ENCODE data around the gene SDC3.

Gene SDC3

DNA sequence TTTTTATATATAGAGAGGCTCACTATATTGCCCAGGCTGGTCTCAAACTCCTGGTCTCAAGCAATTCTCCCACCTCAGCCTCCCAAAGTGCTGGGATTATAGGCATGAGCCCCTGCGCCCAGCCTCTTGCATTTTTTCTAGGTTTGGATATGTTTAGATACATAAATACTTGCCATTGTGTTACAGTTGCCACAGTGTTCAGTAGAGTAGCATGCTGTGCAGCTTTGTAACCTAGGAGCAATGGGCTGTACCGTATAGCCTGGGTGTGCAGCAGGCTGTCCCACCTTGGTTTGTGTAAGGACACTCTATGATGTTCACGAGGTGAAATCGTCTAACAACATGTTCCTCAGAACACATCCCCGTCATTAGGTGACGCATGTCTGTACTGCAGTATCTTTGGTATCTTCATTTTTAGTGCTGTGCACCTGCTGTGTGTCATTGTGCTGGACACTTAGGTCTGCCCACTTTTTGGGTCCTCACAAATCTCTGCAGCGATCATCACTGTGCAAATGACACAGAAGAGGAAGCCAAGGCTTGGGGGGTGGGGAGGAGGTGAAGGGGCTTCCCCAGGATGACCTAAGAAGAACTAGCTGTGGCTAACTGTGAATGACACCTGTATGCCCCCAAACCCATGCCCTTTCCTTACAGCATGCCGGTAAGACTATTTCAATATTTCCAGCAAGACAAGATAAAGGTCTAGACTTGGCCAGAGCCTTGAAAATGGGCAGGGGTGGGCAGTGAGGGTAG, 44.5 kb downstream of the SDC3 start:
- no peaks in the 10 kb centered on the region for H3K27me3 ChIP-seq (ENCODE audit: control insufficient read depth in 1 of 2, insufficient read depth in 2 of 2, low read length in 2 of 2)
- peaks cover 0 to 4% of the 10 kb centered on the region in 2 donors for H3K36me3 ChIP-seq (ENCODE audit: control insufficient read depth in 2 of 2, insufficient read depth in 2 of 2, low read length in 2 of 2)
- H3K4me3 ChIP-seq (ENCODE audit: low read length in 2 of 2) = no peak overlapping the region
- H3K4me1 ChIP-seq (ENCODE audit: control insufficient read depth, insufficient read depth, low read length) = no peaks in the 10 kb centered on the region
- H3K27ac ChIP-seq (ENCODE audit: low read length) = no peak overlapping the region
- H3K9ac ChIP-seq (ENCODE audit: low read length in 2 of 2) = no peak overlapping the region
- H3K9me3 ChIP-seq (ENCODE audit: control insufficient read depth in 2 of 2, low read length in 2 of 2) = no peaks in the 10 kb centered on the region

DNA sequence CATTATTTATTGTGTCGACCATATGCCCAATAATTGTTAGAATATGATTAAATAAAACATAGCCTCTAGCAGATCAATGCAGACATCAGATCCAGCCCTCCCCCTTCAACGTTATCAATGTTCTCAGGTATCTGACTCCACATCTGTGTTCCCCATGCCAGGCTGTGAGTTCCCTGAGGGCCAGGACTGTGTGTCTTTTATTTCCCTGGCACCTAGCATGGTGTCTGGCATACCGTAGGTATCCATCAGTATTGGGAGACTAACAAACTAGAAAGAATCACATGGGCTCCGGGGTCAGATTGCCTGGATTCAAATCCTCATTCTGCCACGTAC, 48.3 kb downstream of the SDC3 start:
- Histone ChIP-seq H3K36me3 (ENCODE audit: control insufficient read depth in 2 of 2, insufficient read depth in 2 of 2, low read length in 2 of 2) (no peaks in the 10 kb centered on the region), H3K9ac (ENCODE audit: low read length in 2 of 2) (no peak overlapping the region), H3K4me1 (ENCODE audit: control insufficient read depth, insufficient read depth, low read length) (peaks cover 20% of the 10 kb centered on the region), H3K27ac (ENCODE audit: low read length) (no peak overlapping the region), H3K4me3 (ENCODE audit: low read length in 2 of 2) (no peak overlapping the region), H3K9me3 (ENCODE audit: control insufficient read depth in 2 of 2, low read length in 2 of 2) (no peaks in the 10 kb centered on the region), H3K27me3 (ENCODE audit: control insufficient read depth in 1 of 2, insufficient read depth in 2 of 2, low read length in 2 of 2) (no peaks in the 10 kb centered on the region)

DNA sequence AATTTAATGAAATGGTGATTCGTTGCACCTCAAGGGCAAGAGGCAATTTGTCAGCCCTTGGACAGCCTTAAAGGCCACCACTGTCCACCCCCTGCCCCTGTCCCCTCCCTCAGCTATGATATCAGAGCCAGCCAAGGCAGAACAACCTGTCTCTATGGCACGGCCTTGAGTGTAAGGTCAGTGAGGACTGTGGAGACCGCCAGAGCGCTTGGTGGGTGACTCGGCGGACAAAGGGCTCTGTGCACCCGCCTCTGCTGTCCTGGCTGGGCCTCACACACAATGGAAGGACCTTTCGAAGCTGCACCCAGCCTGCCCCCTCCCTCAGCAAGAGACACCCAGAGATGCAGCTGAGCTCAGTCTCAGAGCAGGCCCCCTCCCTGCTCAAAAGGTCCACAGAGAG, 50.6 kb downstream of the SDC3 start:
- peaks cover 20% of the 10 kb centered on the region for H3K4me1 ChIP-seq (ENCODE audit: control insufficient read depth, insufficient read depth, low read length)
- H3K36me3 ChIP-seq (ENCODE audit: control insufficient read depth in 2 of 2, insufficient read depth in 2 of 2, low read length in 2 of 2) = no peaks in the 10 kb centered on the region
- H3K27me3 ChIP-seq (ENCODE audit: control insufficient read depth in 1 of 2, insufficient read depth in 2 of 2, low read length in 2 of 2) = no peaks in the 10 kb centered on the region
- H3K27ac ChIP-seq (ENCODE audit: low read length) = no peak overlapping the region
- no peak overlapping the region for H3K4me3 ChIP-seq (ENCODE audit: low read length in 2 of 2)
- H3K9me3 ChIP-seq (ENCODE audit: control insufficient read depth in 2 of 2, low read length in 2 of 2) = no peaks in the 10 kb centered on the region
- H3K9ac ChIP-seq (ENCODE audit: low read length in 2 of 2) = no peak overlapping the region

DNA sequence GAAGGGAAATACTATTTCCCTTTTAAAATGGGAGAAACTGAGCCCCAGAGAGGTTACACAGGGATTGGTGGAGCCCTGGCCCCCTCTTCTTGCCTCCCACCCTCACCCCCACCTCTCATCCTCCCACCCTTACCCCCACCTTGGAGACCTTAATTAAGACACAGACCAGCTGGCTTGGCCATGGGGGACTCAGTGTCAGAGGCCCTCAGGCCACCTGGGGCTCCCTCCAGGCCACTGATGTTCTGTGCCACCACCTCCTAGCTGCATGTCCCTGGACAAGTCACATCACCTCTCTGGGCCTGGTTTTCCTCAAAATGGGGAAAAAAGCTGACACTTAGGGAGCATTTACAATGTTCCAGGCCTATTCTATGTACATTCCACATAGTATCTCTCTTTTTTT, 51.5 kb downstream of the SDC3 start:
- H3K9me3 ChIP-seq (ENCODE audit: control insufficient read depth in 2 of 2, low read length in 2 of 2) = no peaks in the 10 kb centered on the region
- H3K4me3 ChIP-seq (ENCODE audit: low read length in 2 of 2) = no peak overlapping the region
- H3K4me1 ChIP-seq (ENCODE audit: control insufficient read depth, insufficient read depth, low read length) = peaks cover 20% of the 10 kb centered on the region
- no peaks in the 10 kb centered on the region for H3K27me3 ChIP-seq (ENCODE audit: control insufficient read depth in 1 of 2, insufficient read depth in 2 of 2, low read length in 2 of 2)
- H3K9ac ChIP-seq (ENCODE audit: low read length in 2 of 2) = no peak overlapping the region
- no peaks in the 10 kb centered on the region for H3K36me3 ChIP-seq (ENCODE audit: control insufficient read depth in 2 of 2, insufficient read depth in 2 of 2, low read length in 2 of 2)
- no peak overlapping the region for H3K27ac ChIP-seq (ENCODE audit: low read length)

DNA sequence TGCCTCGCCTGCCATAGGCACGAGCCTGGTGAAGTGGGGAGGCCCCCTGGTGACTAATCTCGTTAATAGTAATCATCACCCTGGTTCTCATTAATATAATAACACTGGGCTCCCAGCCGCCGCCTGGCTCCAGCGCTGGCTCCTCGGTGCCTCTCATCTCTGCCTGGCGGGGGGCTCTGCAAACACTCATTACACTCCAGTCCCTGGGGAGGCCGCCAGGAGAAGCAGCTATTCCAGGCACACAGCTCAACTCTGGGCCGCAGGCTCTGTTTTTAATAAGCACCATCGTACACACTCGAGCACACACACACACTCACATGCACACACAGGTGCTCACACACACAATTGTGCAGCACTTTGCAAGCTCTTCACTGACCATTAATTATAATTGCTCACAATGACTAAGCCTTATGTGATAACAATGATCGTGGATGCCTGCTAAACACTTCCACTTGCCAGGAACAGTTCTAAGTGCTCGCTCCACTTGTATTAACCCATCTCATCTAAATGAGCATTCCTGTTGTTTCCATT, 52.2 kb downstream of the SDC3 start:
- no peak overlapping the region for H3K9ac ChIP-seq (ENCODE audit: low read length in 2 of 2)
- H3K4me1 ChIP-seq (ENCODE audit: control insufficient read depth, insufficient read depth, low read length) = peaks cover 20% of the 10 kb centered on the region
- H3K27me3 ChIP-seq (ENCODE audit: control insufficient read depth in 1 of 2, insufficient read depth in 2 of 2, low read length in 2 of 2) = no peaks in the 10 kb centered on the region
- peak overlapping the region; percentile 49 for H3K27ac ChIP-seq (ENCODE audit: low read length)
- H3K36me3 ChIP-seq (ENCODE audit: control insufficient read depth in 2 of 2, insufficient read depth in 2 of 2, low read length in 2 of 2) = no peaks in the 10 kb centered on the region
- H3K4me3 ChIP-seq (ENCODE audit: low read length in 2 of 2) = no peak overlapping the region
- no peaks in the 10 kb centered on the region for H3K9me3 ChIP-seq (ENCODE audit: control insufficient read depth in 2 of 2, low read length in 2 of 2)

DNA sequence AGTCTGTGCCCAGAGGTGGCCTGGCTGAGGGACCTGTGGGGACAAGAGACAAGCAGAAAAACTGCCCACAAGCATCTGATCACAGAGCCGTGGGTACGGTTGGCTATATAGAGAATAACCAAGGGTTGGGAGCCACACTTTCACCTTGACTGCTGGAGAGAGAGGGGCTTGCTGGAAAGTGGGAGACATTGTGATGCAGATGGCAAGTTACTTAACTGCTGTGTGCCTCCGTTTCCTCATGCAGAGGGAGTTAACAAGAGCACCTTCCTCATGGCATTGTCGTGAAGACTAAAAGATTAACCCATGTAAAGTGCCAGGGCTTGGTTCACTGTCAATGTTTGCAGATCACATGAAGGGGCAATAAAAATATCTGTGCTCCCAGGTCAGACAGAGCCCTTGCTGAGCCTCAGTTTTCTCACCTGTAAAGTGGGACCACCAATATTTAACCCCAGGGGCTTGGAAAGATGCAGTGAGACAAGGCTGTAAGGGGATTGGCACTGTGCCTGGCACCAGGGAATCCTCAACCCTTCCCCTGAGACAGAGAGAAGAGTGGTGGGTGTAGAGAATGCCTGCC, 52.8 kb downstream of the SDC3 start:
- Histone ChIP-seq H3K27ac (ENCODE audit: low read length) (peak overlapping the region; percentile 49), H3K9ac (ENCODE audit: low read length in 2 of 2) (no peak overlapping the region), H3K27me3 (ENCODE audit: control insufficient read depth in 1 of 2, insufficient read depth in 2 of 2, low read length in 2 of 2) (no peaks in the 10 kb centered on the region), H3K36me3 (ENCODE audit: control insufficient read depth in 2 of 2, insufficient read depth in 2 of 2, low read length in 2 of 2) (no peaks in the 10 kb centered on the region), H3K4me3 (ENCODE audit: low read length in 2 of 2) (no peak overlapping the region), H3K9me3 (ENCODE audit: control insufficient read depth in 2 of 2, low read length in 2 of 2) (no peaks in the 10 kb centered on the region), H3K4me1 (ENCODE audit: control insufficient read depth, insufficient read depth, low read length) (peaks cover 20% of the 10 kb centered on the region)

DNA sequence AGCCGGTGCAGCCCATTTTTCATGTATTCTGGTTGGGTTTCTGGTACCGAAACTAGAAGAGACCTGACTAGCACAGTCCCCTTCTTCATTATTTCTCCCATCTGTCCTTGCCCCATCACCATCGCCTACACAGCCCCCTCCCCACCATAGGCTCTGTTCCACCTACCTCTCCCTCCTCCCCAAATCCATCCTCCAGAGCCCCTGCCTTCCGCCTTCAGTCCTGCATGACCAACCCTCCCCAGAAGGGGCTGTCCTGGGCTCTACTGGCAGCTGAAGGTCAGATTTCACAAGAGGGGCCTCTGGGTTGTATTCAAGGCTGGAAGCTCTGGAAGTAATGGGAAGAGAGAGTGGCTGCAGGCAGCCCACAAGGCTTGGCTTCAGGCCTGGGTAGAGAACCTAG, 55.2 kb downstream of the SDC3 start:
- H3K9me3 ChIP-seq (ENCODE audit: control insufficient read depth in 2 of 2, low read length in 2 of 2) = no peaks in the 10 kb centered on the region
- no peaks in the 10 kb centered on the region for H3K27me3 ChIP-seq (ENCODE audit: control insufficient read depth in 1 of 2, insufficient read depth in 2 of 2, low read length in 2 of 2)
- no peak overlapping the region for H3K27ac ChIP-seq (ENCODE audit: low read length)
- no peaks in the 10 kb centered on the region for H3K36me3 ChIP-seq (ENCODE audit: control insufficient read depth in 2 of 2, insufficient read depth in 2 of 2, low read length in 2 of 2)
- peaks cover 14% of the 10 kb centered on the region for H3K4me1 ChIP-seq (ENCODE audit: control insufficient read depth, insufficient read depth, low read length)
- no peak overlapping the region for H3K4me3 ChIP-seq (ENCODE audit: low read length in 2 of 2)
- H3K9ac ChIP-seq (ENCODE audit: low read length in 2 of 2) = no peak overlapping the region

DNA sequence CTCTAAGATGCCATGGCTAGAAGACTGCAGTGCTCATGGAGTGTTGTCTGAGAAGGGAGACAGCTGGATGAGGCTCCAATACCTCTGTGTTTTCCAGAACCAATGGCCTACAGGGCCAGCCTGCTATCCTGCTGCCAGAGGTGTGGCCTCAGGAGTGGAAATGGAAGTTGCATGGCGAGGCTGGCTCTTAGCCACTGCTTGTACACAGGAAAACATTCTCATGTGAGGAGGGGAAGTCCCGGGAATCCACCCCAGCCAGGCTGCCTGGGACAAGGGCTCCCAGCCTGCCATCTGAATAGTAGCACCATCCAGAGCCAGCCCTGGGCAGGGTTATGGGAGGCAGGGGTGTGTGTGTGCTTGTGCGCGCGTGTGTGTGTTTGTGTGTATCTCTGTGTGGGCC, 56.5 kb downstream of the SDC3 start:
- no peak overlapping the region for H3K27ac ChIP-seq (ENCODE audit: low read length)
- no peak overlapping the region for H3K9ac ChIP-seq (ENCODE audit: low read length in 2 of 2)
- H3K36me3 ChIP-seq (ENCODE audit: control insufficient read depth in 2 of 2, insufficient read depth in 2 of 2, low read length in 2 of 2) = no peaks in the 10 kb centered on the region
- H3K27me3 ChIP-seq (ENCODE audit: control insufficient read depth in 1 of 2, insufficient read depth in 2 of 2, low read length in 2 of 2) = no peaks in the 10 kb centered on the region
- no peak overlapping the region for H3K4me3 ChIP-seq (ENCODE audit: low read length in 2 of 2)
- peaks cover 17% of the 10 kb centered on the region for H3K4me1 ChIP-seq (ENCODE audit: control insufficient read depth, insufficient read depth, low read length)
- H3K9me3 ChIP-seq (ENCODE audit: control insufficient read depth in 2 of 2, low read length in 2 of 2) = no peaks in the 10 kb centered on the region

DNA sequence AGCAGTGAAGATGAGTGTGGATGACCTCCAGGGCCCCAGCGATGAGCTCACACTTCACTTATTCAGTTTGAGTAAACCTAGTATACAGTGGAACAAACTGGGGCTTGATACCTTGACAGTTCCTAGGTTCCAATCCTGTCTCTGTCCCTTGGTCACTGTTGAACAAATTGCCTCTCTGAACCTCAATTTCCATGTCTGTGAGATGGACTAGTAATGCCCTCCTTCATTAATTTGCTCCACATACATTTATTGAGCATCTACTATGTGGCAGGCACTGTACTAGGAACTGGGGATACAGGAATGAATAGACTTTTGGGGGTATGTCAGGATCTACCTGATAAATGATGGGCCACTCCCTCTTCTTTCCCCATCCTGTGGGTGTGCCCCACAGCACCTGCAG, 57.3 kb downstream of the SDC3 start:
- no peak overlapping the region for H3K9ac ChIP-seq (ENCODE audit: low read length in 2 of 2)
- no peaks in the 10 kb centered on the region for H3K27me3 ChIP-seq (ENCODE audit: control insufficient read depth in 1 of 2, insufficient read depth in 2 of 2, low read length in 2 of 2)
- H3K36me3 ChIP-seq (ENCODE audit: control insufficient read depth in 2 of 2, insufficient read depth in 2 of 2, low read length in 2 of 2) = no peaks in the 10 kb centered on the region
- H3K4me3 ChIP-seq (ENCODE audit: low read length in 2 of 2) = no peak overlapping the region
- peaks cover 10% of the 10 kb centered on the region for H3K4me1 ChIP-seq (ENCODE audit: control insufficient read depth, insufficient read depth, low read length)
- no peak overlapping the region for H3K27ac ChIP-seq (ENCODE audit: low read length)
- H3K9me3 ChIP-seq (ENCODE audit: control insufficient read depth in 2 of 2, low read length in 2 of 2) = no peaks in the 10 kb centered on the region

DNA sequence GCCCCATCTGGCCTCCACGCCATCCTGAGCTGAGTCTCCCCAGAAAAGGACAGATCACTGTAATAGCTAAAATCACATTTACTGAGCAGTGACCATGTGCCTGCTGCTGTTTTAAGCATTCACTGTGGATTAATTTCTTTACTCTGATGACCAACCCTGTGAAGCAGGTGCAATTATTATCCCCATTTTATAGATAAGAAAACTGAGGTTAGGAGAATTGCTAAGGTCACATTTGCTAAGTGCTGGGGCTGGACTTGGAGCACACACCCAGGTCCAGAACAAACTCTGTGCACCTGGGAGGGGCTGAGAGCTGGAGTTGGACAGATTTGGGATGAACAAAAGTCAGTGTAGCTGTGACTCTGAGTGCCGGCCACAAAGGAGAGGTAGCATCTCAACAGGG, 58.0 kb downstream of the SDC3 start:
- H3K27ac ChIP-seq (ENCODE audit: low read length) = no peak overlapping the region
- H3K4me3 ChIP-seq (ENCODE audit: low read length in 2 of 2) = no peak overlapping the region
- no peaks in the 10 kb centered on the region for H3K9me3 ChIP-seq (ENCODE audit: control insufficient read depth in 2 of 2, low read length in 2 of 2)
- no peaks in the 10 kb centered on the region for H3K27me3 ChIP-seq (ENCODE audit: control insufficient read depth in 1 of 2, insufficient read depth in 2 of 2, low read length in 2 of 2)
- H3K4me1 ChIP-seq (ENCODE audit: control insufficient read depth, insufficient read depth, low read length) = peaks cover 4% of the 10 kb centered on the region
- H3K36me3 ChIP-seq (ENCODE audit: control insufficient read depth in 2 of 2, insufficient read depth in 2 of 2, low read length in 2 of 2) = no peaks in the 10 kb centered on the region
- no peak overlapping the region for H3K9ac ChIP-seq (ENCODE audit: low read length in 2 of 2)

DNA sequence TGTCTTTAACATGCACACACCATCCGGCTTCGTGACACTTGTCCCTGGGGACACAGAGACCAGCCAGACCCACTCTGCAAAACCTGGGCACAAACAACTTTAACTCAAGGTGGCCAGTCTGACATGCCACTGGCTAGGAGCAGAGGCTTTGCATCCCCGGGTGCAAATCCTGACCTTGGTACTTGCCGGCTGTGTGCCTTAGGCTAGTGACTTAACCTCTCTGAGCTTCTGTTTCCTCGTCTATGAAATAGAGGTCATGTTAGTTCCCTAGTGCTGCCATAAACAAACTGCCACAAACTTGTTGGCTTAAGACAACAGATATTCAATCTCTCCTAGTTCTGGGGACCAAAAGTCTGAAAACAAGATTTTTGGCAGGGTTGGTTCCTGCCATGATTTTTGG, 60.4 kb downstream of the SDC3 start:
- Histone ChIP-seq H3K9ac (ENCODE audit: low read length in 2 of 2) (no peak overlapping the region), H3K27me3 (ENCODE audit: control insufficient read depth in 1 of 2, insufficient read depth in 2 of 2, low read length in 2 of 2) (no peaks in the 10 kb centered on the region), H3K4me1 (ENCODE audit: control insufficient read depth, insufficient read depth, low read length) (peaks cover 4% of the 10 kb centered on the region)

More for the DNA sequence above, 60.4 kb downstream of the SDC3 start:
- H3K27ac ChIP-seq (ENCODE audit: low read length) = no peak overlapping the region
- no peaks in the 10 kb centered on the region for H3K9me3 ChIP-seq (ENCODE audit: control insufficient read depth in 2 of 2, low read length in 2 of 2)
- no peak overlapping the region for H3K4me3 ChIP-seq (ENCODE audit: low read length in 2 of 2)
- no peaks in the 10 kb centered on the region for H3K36me3 ChIP-seq (ENCODE audit: control insufficient read depth in 2 of 2, insufficient read depth in 2 of 2, low read length in 2 of 2)

Data from stomach smooth muscle (tissue), 2 donors.